GM12878 (cell line): ENCODE data around the gene IL17RE. TPM values are rescaled to one million over a fixed set of nuclear protein-coding genes. Genes with fewer than 3 reads are reported as not detected.
A peak's percentile ranks its signal among the peaks of the same experiment; 100 is the strongest.

Experiments
- BCL3 ChIP-seq: IDR thresholded peaks from 2 replicates; pipeline ENCODE4 v1.6.1; 2011; ENCODE audit warnings: borderline replicate concordance, low read depth, mild to moderate bottlenecking, moderate library complexity, low read length; ENCODE audit not compliant: insufficient read depth, poor library complexity, severe bottlenecking
- CEBPB ChIP-seq, 2 experiments: fragments of 150-350 bp in 1 of 2; IDR thresholded peaks; 2 replicates each; pipeline ENCODE4 v1.6.1; 2012 to 2014; ENCODE audit warnings: low read depth in 2 of 2, low read length in 2 of 2, borderline replicate concordance in 1 of 2, inconsistent platforms in 1 of 2
- JUND ChIP-seq: IDR thresholded peaks from 2 replicates; pipeline ENCODE4 v1.6.1; 2012; ENCODE audit warnings: low read depth, mild to moderate bottlenecking, low read length, improper control_type of control experiment, moderate library complexity
- RAD21 ChIP-seq: IDR thresholded peaks from 2 replicates; pipeline ENCODE4 v1.6.1; 2011; ENCODE audit warnings: mild to moderate bottlenecking, low read depth, low read length, moderate library complexity; ENCODE audit not compliant: insufficient read depth
- RELB ChIP-seq: fragments of 450-650 bp; IDR thresholded peaks from 2 replicates; pipeline ENCODE4 v1.6.1; 2017; ENCODE audit warnings: low read depth, mild to moderate bottlenecking, moderate library complexity
- SIX5 ChIP-seq: IDR thresholded peaks from 2 replicates; pipeline ENCODE4 v1.6.1; 2011; ENCODE audit warnings: mild to moderate bottlenecking, low read depth, low read length, moderate library complexity; ENCODE audit not compliant: severe bottlenecking
- SMAD5 ChIP-seq: IDR thresholded peaks from 2 replicates; pipeline ENCODE4 v1.6.1; 2016; ENCODE audit warnings: antibody characterized with exemption, low read depth
- TARDBP ChIP-seq: IDR thresholded peaks from 2 replicates; pipeline ENCODE4 v1.6.1; 2016; ENCODE audit warnings: borderline replicate concordance
- TCF12 ChIP-seq: IDR thresholded peaks from 2 replicates; pipeline ENCODE4 v1.6.1; 2011; ENCODE audit warnings: low read depth, mild to moderate bottlenecking, low read length
- TCF7 ChIP-seq: IDR thresholded peaks from 2 replicates; pipeline ENCODE4 v1.6.1; 2014; ENCODE audit warnings: antibody characterized with exemption, borderline replicate concordance
- ZBED1 ChIP-seq: IDR thresholded peaks from 2 replicates; pipeline ENCODE4 v1.6.1; 2016; ENCODE audit warnings: borderline replicate concordance
- ZSCAN29 ChIP-seq: fragments of 450-650 bp; IDR thresholded peaks from 2 replicates; pipeline ENCODE4 v1.6.1; 2017; ENCODE audit warnings: mild to moderate bottlenecking, moderate library complexity
- polyA plus RNA-seq, 11 experiments: library from polyadenylated mRNA; depleted of rRNA in 4 of 11; unstranded in 6 of 11; stranded (reverse) in 5 of 11; fragments of >200 nt; fragmentation: Nextera tagmentation in 4 of 11; fragmentation: Illumina TruSeq in 1 of 11; extraction: Ambion mirVana in 4 of 11; extraction: Trizol in 1 of 11; gene quantifications; 1 replicate in 1 of 11; 2 replicates in 10 of 11; pipeline versions ENCODE4 v1.2.1 to v1.2.3, GENCODE V29; 2011 to 2016; ENCODE audit warnings: inconsistent platforms in 2 of 11, missing spikeins in 2 of 11, low read depth in 1 of 11
- total RNA-seq, 4 experiments: library from RNA; depleted of rRNA in 3 of 4; stranded (reverse); fragments of >200 nt in 3 of 4; fragmentation: Illumina TruSeq in 1 of 4; extraction: Trizol in 1 of 4; gene quantifications; 2 replicates each; pipeline versions ENCODE4 v1.2.1 to v1.2.3, GENCODE V29; 2013 to 2021

The IL17RE gene
- total and polyA plus RNA-seq, 10 of the 15 experiments (the other 5 are each of a cell fraction or from before 2014, with no cell fraction given): 0.04 to 0.51 (median 0.12) TPM; not detected in 2

- TF ChIP-seq RELB (peak; percentile 95), RAD21 (no peak), SMAD5 (peak; percentile 71), JUND (no peak), BCL3 (no peak), CEBPB (IDR thresholded peaks at IDR 0.05; ENCODE audit: borderline replicate concordance in 1 of 2, low read depth in 2 of 2, low read length in 2 of 2) (peak in 1 of 2 experiments; percentile 43; a peak in 1 of 4 replicates), TARDBP (0 out of 2 replicates have a peak, but pooled peaks have one; percentile 32), SIX5 (peak; percentile 32), TCF7 (no peak), TCF12 (peak; percentile 57; the same call in 1 of the 2 replicates), ZBED1 (no peak), ZSCAN29 (no peak)
Measured at GRCh38 chr3:9890249-9891071, 12.2 kb upstream of the IL17RE start, which contains the start of gene JAGN1 (continued).
